HG03469 (cell line): ENCODE results near the gene RHBDD1.

Source experiments
- ATAC-seq: cut with Tn5 transposase; IDR thresholded peaks from one replicate; pipeline ENCODE4 v1.9.1; 2021; ENCODE audit warnings: mild to moderate bottlenecking, moderate library complexity, moderate number of reproducible peaks; ENCODE audit not compliant: unreplicated experiment

Gene RHBDD1

GRCh38 chr2:226883296-226883795 lies 47.5 kb downstream of the RHBDD1 start:
- no peak for ATAC-seq

DNA sequence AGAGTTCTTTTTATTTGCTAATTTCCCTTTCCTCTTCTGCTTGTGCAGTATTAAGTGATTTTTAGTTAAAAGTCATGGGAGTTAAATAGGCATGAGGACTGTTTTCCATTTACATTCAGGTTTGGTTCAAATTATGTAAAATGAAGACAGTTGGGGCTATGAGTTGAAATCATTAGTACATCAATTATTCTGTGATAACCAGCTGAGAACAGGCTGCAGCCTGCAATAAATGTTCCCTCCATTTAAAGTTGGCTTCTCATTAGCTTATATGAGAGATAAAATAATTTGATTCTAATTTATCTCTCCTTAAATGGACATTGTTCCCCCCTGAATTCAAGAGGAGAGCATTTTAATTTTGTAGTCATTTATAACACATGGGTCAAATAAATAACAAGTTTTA lies 48.3 kb downstream of the RHBDD1 start:
- ATAC-seq, result no peak

- ATAC-seq, result no peak
Observed at GRCh38 chr2:226885769-226886435, 50.0 kb downstream of the RHBDD1 start.

- ATAC-seq, result no peak
Observed at GRCh38 chr2:226887940-226888339, 52.1 kb downstream of the RHBDD1 start.

DNA sequence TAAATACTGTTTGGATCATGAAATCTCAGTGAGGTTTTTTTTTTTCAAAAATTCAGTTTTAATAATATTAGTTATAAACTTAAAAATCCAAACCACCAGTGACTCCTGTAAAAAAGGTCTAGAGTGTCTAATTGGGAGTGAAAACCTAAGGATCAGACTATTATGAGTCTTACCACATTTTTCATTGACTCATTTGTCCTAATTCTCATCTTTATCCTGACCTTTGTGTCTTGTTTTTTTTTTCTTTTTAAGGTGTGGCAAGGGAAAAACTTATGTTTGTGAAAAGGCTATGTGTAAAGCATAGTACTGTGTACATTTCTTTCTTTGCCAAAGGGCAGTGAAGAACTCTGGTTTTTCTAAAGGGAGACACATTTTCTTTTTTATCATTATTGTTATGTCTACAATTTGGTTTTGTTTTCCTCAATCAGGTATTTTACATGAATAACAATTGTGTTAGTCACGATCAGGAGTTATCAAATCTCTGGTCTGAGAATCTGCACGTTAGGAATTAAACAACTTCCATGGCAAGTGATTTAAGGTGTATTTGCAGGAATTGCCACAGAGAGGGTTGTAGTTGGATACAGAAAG lies 52.6 kb downstream of the RHBDD1 start:
- ATAC-seq, result no peak

GRCh38 chr2:226888971-226889370 lies 53.1 kb downstream of the RHBDD1 start:
- ATAC-seq, result no peak

GRCh38 chr2:226890286-226890685 lies 54.4 kb downstream of the RHBDD1 start:
- ATAC-seq, result no peak

DNA sequence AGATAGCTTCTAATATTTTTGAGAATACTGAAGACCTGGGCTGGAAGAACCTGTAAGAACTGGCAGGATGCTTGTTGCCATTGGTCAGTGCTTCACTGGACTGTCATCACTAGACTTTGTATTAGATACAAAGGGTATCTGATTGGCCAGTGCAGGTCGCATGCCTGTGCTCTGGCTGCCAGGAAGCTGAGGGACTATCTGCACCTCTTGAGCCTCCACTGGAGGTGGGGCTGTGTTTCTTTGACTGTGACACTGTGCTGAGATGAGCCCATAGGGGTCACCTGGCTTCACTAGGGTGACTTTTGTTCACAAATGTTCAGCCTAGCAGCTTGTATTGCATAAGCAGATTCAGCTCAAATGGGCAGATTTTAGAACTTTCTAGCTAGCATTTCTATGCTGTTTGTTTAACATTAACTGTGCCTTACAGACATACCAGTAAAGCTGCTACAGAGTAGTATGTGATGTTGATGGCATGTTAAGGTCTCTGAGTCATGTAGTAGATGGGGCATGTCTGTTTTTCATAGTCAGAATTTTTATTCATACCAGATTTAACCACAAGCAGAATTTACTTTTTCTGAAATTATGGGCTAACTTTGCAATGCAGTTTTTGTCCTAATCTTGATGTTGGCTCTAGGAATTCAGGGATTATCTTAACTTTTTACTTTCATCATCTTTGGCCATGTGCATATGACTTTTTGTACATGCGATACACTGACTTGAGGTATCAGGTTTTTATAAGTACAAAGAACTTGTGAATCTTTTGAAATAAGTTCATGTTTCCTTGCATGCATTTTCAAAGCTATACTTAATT lies 56.1 kb downstream of the RHBDD1 start:
- no peak for ATAC-seq

DNA sequence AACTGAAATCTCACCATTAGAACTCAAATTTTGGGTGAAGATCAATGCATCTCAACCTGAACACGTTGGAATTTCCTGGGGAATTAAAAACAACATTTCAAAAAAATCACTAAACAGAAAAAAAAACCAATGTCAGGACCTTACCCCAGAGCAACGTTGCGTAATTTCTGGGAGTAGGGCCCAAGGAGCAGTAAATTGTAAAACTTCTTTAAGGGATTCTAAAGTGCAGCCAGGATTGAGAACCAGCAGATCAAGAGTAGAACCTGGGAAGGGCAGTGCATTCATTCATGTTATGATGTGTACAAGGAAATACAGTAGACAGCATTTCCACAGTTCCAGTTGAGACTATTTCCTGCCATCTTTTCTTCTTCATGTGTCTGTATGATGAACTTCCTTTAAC lies 56.9 kb downstream of the RHBDD1 start:
- no peak for ATAC-seq

GRCh38 chr2:226893216-226893615 lies 57.4 kb downstream of the RHBDD1 start:
- ATAC-seq, result no peak

GRCh38 chr2:226894752-226895151 lies 58.9 kb downstream of the RHBDD1 start:
- ATAC-seq, result no peak

GRCh38 chr2:226895579-226895978 lies 59.7 kb downstream of the RHBDD1 start:
- ATAC-seq, result no peak

DNA sequence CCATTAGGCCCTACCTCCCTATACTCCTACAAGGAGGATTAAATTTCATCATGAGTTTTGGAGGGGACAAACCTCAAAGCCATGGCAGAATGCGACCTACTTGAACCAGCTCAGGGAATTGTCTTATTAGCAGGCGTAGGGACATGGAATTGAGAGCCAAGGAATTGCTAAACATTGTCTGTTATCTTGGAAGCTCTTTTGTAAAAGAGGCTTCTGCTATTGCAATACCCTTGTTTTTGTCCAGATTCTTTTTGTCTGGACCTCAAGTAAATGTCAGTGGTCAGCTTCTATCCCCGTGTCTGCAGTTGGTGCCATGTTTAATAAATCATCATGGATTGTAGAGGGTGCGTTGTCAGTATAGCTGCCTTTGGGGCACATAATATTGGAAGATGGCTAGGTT lies 62.3 kb downstream of the RHBDD1 start:
- no peak for ATAC-seq

DNA sequence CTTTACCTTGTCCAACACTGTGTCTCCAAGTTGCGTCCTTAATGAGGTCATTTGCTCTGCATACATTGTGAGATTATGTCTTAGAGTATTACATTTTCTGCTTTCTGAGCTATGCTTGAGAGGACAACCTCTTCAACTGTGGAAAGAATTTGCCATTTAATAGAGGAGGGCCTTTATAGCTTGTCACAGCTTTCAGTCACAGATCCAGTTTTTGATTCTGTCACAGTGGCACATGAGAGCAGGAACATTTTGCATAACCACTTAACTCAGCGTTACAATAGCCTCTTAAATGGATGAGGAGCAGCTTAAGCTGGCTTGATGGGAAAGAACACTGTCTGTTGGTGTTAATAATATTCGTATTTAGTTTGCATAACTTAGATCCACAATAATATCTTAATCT lies 63.0 kb downstream of the RHBDD1 start:
- no peak for ATAC-seq

GRCh38 chr2:226902041-226902966 lies 66.5 kb downstream of the RHBDD1 start:
- ATAC-seq, result no peak

DNA sequence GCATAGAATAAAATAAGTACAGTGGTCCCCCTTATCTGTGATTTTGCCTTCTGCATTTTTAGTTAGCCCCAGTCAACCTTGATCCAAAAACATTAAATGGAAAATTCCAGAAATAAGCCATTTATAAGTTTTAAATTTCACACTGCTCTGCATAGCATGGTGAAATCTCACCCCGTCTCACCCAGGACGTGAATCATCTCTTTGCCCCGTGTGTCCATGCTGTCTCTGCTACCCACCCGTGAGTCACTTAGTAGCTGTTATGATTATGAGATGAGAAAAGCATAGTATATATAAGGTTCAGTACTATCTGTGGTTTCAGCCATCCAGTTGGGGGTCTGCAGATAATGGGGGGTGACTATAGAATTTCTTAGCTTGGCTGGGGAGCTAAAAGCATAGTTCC lies 67.3 kb downstream of the RHBDD1 start:
- ATAC-seq, result no peak

GRCh38 chr2:226904592-226904991 lies 68.7 kb downstream of the RHBDD1 start:
- ATAC-seq, result peak; percentile 38

- peak; percentile 8 for ATAC-seq
Observed at GRCh38 chr2:226905718-226906117, 69.9 kb downstream of the RHBDD1 start.

DNA sequence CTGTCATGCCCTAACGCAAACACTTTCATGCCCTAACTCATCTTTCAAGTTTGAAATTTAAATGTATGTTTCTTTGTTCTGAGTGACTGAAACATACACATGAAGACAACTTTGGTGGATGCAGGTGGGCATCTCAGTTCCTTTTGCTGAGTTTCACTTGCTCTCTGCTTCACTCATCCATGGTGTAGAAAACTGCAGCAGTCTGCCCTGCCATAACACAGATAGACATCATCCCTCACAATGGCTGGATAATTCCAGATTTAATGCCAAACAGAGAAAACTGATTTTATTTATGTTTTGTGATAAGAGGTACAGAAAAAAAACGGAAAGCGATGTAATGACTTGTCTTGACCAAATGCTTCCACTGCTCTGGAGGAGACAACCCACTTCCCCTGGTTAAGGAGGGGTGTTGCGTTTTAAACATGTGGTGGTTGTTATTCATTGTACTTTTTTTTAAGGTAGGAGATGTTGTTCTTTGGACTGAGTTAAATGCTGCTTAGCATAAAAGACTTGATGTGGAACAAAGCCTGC lies 70.4 kb downstream of the RHBDD1 start:
- peak; percentile 70 for ATAC-seq

- no peak for ATAC-seq
Observed at GRCh38 chr2:226909126-226909525, 73.3 kb downstream of the RHBDD1 start.

- no peak for ATAC-seq
Observed at GRCh38 chr2:226909836-226910235, 74.0 kb downstream of the RHBDD1 start.
